Liver (tissue), 9 donors: ENCODE data around the gene COBL. TPM values are rescaled to one million over a fixed set of nuclear protein-coding genes. Genes with fewer than 3 reads are reported as not detected.

Source experiments
- DNase-seq: peaks from one replicate; pipeline ENCODE4 v3.0.0-alpha.2; 2017; ENCODE audit warnings: low spot score
- H3K27ac ChIP-seq, 2 donors: one replicate each; pipeline ENCODE4 v1.7.0; 2013; ENCODE audit warnings: inconsistent platforms in 2 of 2, low read length in 2 of 2, control low read depth in 1 of 2, low read depth in 1 of 2, mild to moderate bottlenecking in 1 of 2
- H3K27me3 ChIP-seq, 4 donors: one replicate each; pipeline versions ENCODE4 v1.6.1 to v1.7.0; 2013; ENCODE audit warnings: low read length in 3 of 4, inconsistent platforms in 1 of 4, mild to moderate bottlenecking in 1 of 4, moderate library complexity in 1 of 4; ENCODE audit not compliant: control insufficient read depth in 4 of 4, insufficient read depth in 4 of 4
- H3K36me3 ChIP-seq, 4 donors: one replicate each; pipeline versions ENCODE4 v1.6.1 to v1.7.0; 2013; ENCODE audit warnings: low read length in 3 of 4, mild to moderate bottlenecking in 3 of 4, low read depth in 1 of 4, moderate library complexity in 1 of 4; ENCODE audit not compliant: control insufficient read depth in 4 of 4, insufficient read depth in 3 of 4
- H3K4me1 ChIP-seq, 4 donors: one replicate each; pipeline versions ENCODE4 v1.6.1 to v1.7.0; 2013; ENCODE audit warnings: low read length in 3 of 4, mild to moderate bottlenecking in 3 of 4, moderate library complexity in 1 of 4; ENCODE audit not compliant: control insufficient read depth in 4 of 4, insufficient read depth in 4 of 4
- H3K4me3 ChIP-seq, 3 donors: one replicate each; pipeline versions ENCODE4 v1.6.1 to v1.7.0; 2013; ENCODE audit warnings: low read length in 3 of 3, control low read depth in 1 of 3, low read depth in 1 of 3, mild to moderate bottlenecking in 1 of 3
- H3K9ac ChIP-seq, 2 donors: one replicate each; pipeline ENCODE4 v1.7.0; 2013; ENCODE audit warnings: low read length in 2 of 2, mild to moderate bottlenecking in 2 of 2, moderate library complexity in 2 of 2, control low read depth in 1 of 2, low read depth in 1 of 2
- H3K9me3 ChIP-seq, 4 donors: one replicate each; pipeline versions ENCODE4 v1.6.1 to v1.7.0; 2013; ENCODE audit warnings: low read length in 3 of 4; ENCODE audit not compliant: control insufficient read depth in 4 of 4
- ATF3 ChIP-seq: IDR thresholded peaks from 2 replicates; pipeline ENCODE4 v1.6.1; 2016; ENCODE audit warnings: antibody characterized with exemption
- CTCF ChIP-seq: fragments of 150-350 bp; IDR thresholded peaks from 2 replicates; pipeline ENCODE4 v1.5.1; 2017; ENCODE audit warnings: improper control_type of control experiment, low read depth, low read length; ENCODE audit not compliant: missing input control
- EGR1 ChIP-seq, 2 donors: IDR thresholded peaks; 2 replicates each; pipeline ENCODE4 v1.6.1; 2016 to 2018; ENCODE audit warnings: antibody characterized with exemption in 2 of 2, low read depth in 2 of 2
- FOXA1 ChIP-seq: IDR thresholded peaks from 2 replicates; pipeline ENCODE4 v1.6.1; 2016; ENCODE audit warnings: antibody characterized with exemption
- FOXA2 ChIP-seq: IDR thresholded peaks from 2 replicates; pipeline ENCODE4 v1.6.1; 2016; ENCODE audit warnings: antibody characterized with exemption
- GABPA ChIP-seq, 2 donors: IDR thresholded peaks in 1 of 2; conservative IDR thresholded peaks in 1 of 2; 2 replicates each; pipeline ENCODE4 v1.6.1; 2016; ENCODE audit warnings: antibody characterized with exemption in 2 of 2, mild to moderate bottlenecking in 1 of 2, moderate library complexity in 1 of 2
- HNF4A ChIP-seq, 2 donors: conservative IDR thresholded peaks; 2 replicates each; pipeline ENCODE4 v1.6.1; 2016; ENCODE audit warnings: antibody characterized with exemption in 2 of 2, mild to moderate bottlenecking in 2 of 2
- HNF4G ChIP-seq: IDR thresholded peaks from 2 replicates; pipeline ENCODE4 v1.6.1; 2016; ENCODE audit warnings: antibody characterized with exemption
- JUND ChIP-seq, 2 donors: IDR thresholded peaks; 2 replicates each; pipeline ENCODE4 v1.6.1; 2016; ENCODE audit warnings: antibody characterized with exemption in 2 of 2
- MAX ChIP-seq: IDR thresholded peaks from 2 replicates; pipeline ENCODE4 v1.6.1; 2016; ENCODE audit warnings: antibody characterized with exemption
- NR2F2 ChIP-seq: IDR thresholded peaks from 2 replicates; pipeline ENCODE4 v1.6.1; 2016; ENCODE audit warnings: antibody characterized with exemption
- RAD21 ChIP-seq, 2 donors: IDR thresholded peaks; 2 replicates each; pipeline ENCODE4 v1.6.1; 2016; ENCODE audit warnings: antibody characterized with exemption in 2 of 2, mild to moderate bottlenecking in 2 of 2
- REST ChIP-seq: IDR thresholded peaks from 2 replicates; pipeline ENCODE4 v1.6.1; 2016; ENCODE audit warnings: antibody characterized with exemption, mild to moderate bottlenecking
- RXRA ChIP-seq, 2 donors: IDR thresholded peaks; 2 replicates each; pipeline ENCODE4 v1.6.1; 2017 to 2018; ENCODE audit warnings: antibody characterized with exemption in 2 of 2, mild to moderate bottlenecking in 1 of 2
- SP1 ChIP-seq: IDR thresholded peaks from 2 replicates; pipeline ENCODE4 v1.6.1; 2018; ENCODE audit warnings: antibody characterized with exemption, mild to moderate bottlenecking
- TAF1 ChIP-seq: conservative IDR thresholded peaks from 2 replicates; pipeline ENCODE4 v1.6.1; 2016; ENCODE audit warnings: antibody characterized with exemption, mild to moderate bottlenecking
- YY1 ChIP-seq: IDR thresholded peaks from 2 replicates; pipeline ENCODE4 v1.6.1; 2016; ENCODE audit warnings: antibody characterized with exemption, mild to moderate bottlenecking
- ZBTB33 ChIP-seq: IDR thresholded peaks from 2 replicates; pipeline ENCODE4 v1.6.1; 2016; ENCODE audit warnings: antibody characterized with exemption
- WGBS: extraction: QIAGEN DNeasy Blood & Tissue Kit; methylation state at CpG from one replicate; pipeline ENCODE4 v1.1.7; 2013; 5-methylcytosine and 5-hydroxymethylcytosine counted together
- polyA plus RNA-seq, 2 donors: library from polyadenylated mRNA; stranded (reverse) in 1 of 2; unstranded in 1 of 2; fragments of 200-250 nt in 1 of 2; fragments of >200 nt in 1 of 2; fragmentation: Nextera tagmentation in 1 of 2; extraction: Ambion mirVana in 1 of 2; gene quantifications; one replicate each; pipeline versions ENCODE4 v1.2.1 to v1.2.3, GENCODE V29; 2013 to 2015
- total RNA-seq, 2 donors: library from RNA; depleted of rRNA; stranded (reverse); fragments of >200 nt; gene quantifications; one replicate each; pipeline ENCODE4 v1.2.3, GENCODE V29; 2014
- donor health status: healthy.
- donor health status: healthy.
- donor health status: healthy.
- donor health status: healthy.
- donor health status: healthy.

The COBL gene
- total and polyA plus RNA-seq, 4 donors: 5.8 to 18.7 (median 10.7) TPM

GRCh38 chr7:51175316-51175991 is 141.2 kb downstream of the COBL start:
- 81% methylated on average over 6 of the region's 6 CpGs for WGBS
- Histone ChIP-seq H3K4me3 (no peak overlapping the region), H3K36me3 (peaks cover 0 to 3% (median 0%) of the 10 kb centered on the region in 4 donors), H3K4me1 (no peaks in the 10 kb centered on the region), H3K9me3 (no peaks in the 10 kb centered on the region), H3K27ac (no peak overlapping the region), H3K27me3 (no peaks in the 10 kb centered on the region), H3K9ac (no peak overlapping the region)
- TF ChIP-seq REST (no peak), GABPA (IDR thresholded peaks at IDR 0.05 in 1 of 2, conservative IDR thresholded peaks at IDR 0.05 in 1 of 2) (no peak), HNF4A (conservative IDR thresholded peaks at IDR 0.05) (no peak), JUND (IDR thresholded peaks at IDR 0.05) (no peak), RAD21 (IDR thresholded peaks at IDR 0.05) (no peak), EGR1 (IDR thresholded peaks at IDR 0.05; ENCODE audit: low read depth in 2 of 2) (no peak), RXRA (IDR thresholded peaks at IDR 0.05) (no peak), FOXA1 (no peak), CTCF (no peak), MAX (no peak), SP1 (no peak), NR2F2 (no peak), TAF1 (no peak), FOXA2 (no peak), YY1 (no peak), HNF4G (no peak), ATF3 (no peak), ZBTB33 (no peak)
- no peak for DNase-seq
